ENCODE data around the gene GJB5. TPM values are rescaled to one million over a fixed set of nuclear protein-coding genes. Genes with fewer than 3 reads are reported as not detected.

Gene GJB5
- total and polyA plus RNA-seq, 9 of the 15 experiments (the other 6 are each of a cell fraction or from before 2014, with no cell fraction given): 0.04 TPM; not detected in 8

DNA sequence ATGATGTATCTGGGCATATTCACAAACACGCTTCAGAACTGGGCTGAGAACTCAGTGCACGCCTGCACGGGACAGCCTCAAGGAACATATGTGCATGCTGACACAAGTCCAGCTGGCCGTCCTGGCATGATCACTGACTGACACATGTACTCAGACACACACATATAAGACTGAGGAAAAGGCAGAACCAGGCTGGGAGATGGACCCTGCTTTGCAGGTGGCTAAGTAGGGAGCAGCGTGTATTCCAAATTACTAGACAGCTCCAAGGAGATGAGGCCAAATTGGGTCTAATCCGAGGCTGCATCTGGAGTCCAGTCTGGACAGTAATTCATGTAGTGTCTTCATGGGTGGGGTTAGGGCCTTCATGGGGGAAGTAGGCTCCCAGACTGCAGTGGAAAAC lies 41.4 kb upstream of the GJB5 start:
- 1% methylated on average over 6 of the region's 6 CpGs for WGBS (ENCODE audit: insufficient coverage, low coverage, missing lambda C conversion rate)
- Histone ChIP-seq H3K9me1 (ENCODE audit: control insufficient read depth, insufficient read depth, low read length) (no peaks in the 10 kb centered on the region), H3K9me3 (replicated peaks; ENCODE audit: control insufficient read depth, insufficient read depth, low read depth, low read length) (no peaks in the 10 kb centered on the region), H3K4me2 (ENCODE audit: insufficient read depth, low read length) (no peak overlapping the region), H3K79me2 (ENCODE audit: control insufficient read depth, insufficient read depth, low read length) (no peaks in the 10 kb centered on the region), H3K27me3 (ENCODE audit: control insufficient read depth in 2 of 2, insufficient read depth in 2 of 2, low read length in 2 of 2) (peaks cover 0 to 9% of the 10 kb centered on the region in 2 experiments; a peak in 1 of 5 replicates), H3K36me3 (ENCODE audit: control insufficient read depth, insufficient read depth, low read length) (no peaks in the 10 kb centered on the region), H3K4me1 (replicated peaks in 1 of 2; ENCODE audit: control insufficient read depth in 2 of 2, insufficient read depth in 2 of 2, low read length in 2 of 2) (no peaks in the 10 kb centered on the region), H3K27ac (ENCODE audit: extremely low read depth, low read depth, low read length) (no peak overlapping the region), H3K4me3 (no peak overlapping the region), H3K9ac (ENCODE audit: insufficient read depth in 1 of 2, low read depth in 2 of 2, low read length in 2 of 2) (no peak overlapping the region), H2AFZ (ENCODE audit: low read depth, low read length) (no peak overlapping the region), H4K20me1 (replicated peaks; ENCODE audit: control insufficient read depth, insufficient read depth, low read length) (no peaks in the 10 kb centered on the region)
- no peak for DNase-seq (ENCODE audit: extremely low read depth in 1 of 4, low spot score in 3 of 4)
- no peak for ATAC-seq
- BruUV-seq (replicated peaks): no TSS peak
- intact Hi-C loops (cut with micrococcal nuclease): no loop called here
- ChIA-PET CTCF (ENCODE audit: low intra/inter-chr PET ratio) (no interaction called here), POLR2A (interaction anchor here (0.5 kb wide), 1 partner anchor 9 kb away, joined by 3 read pairs; no protein-coding TSS in a partner anchor)
- in situ Hi-C loops (cut with MboI): no loop called here
- no peak for FAIRE-seq
- no peak for TF ChIP-seq HOXB6 (CRISPR knock-in tag; IDR thresholded peaks at IDR 0.05; ENCODE audit: borderline replicate concordance)
- no peak for TF ChIP-seq CEBPG (CRISPR knock-in tag; IDR thresholded peaks at IDR 0.05)
- no peak for TF ChIP-seq CEBPG (tag; conservative IDR thresholded peaks at IDR 0.05 in 1 of 2, IDR thresholded peaks at IDR 0.05 in 1 of 2)
- TF ChIP-seq ARID4B (CRISPR knock-in tag; IDR thresholded peaks at IDR 0.05): no peak
- TF ChIP-seq ESRRB (CRISPR knock-in tag; IDR thresholded peaks at IDR 0.05; ENCODE audit: borderline replicate concordance): no peak
- TF ChIP-seq ZNF445 (CRISPR knock-in tag; IDR thresholded peaks at IDR 0.05; ENCODE audit: low read depth): no peak
- TF ChIP-seq MYBL2 (IDR thresholded peaks at IDR 0.05; ENCODE audit: low read depth): no peak
- TF ChIP-seq MYBL2 (CRISPR knock-in tag; IDR thresholded peaks at IDR 0.05; ENCODE audit: borderline replicate concordance): no peak
- no peak for TF ChIP-seq ADNP (tag; IDR thresholded peaks at IDR 0.05)
- no peak for TF ChIP-seq TSC22D4 (tag; IDR thresholded peaks at IDR 0.05)
- TF ChIP-seq RAD51 (IDR thresholded peaks at IDR 0.05; ENCODE audit: borderline replicate concordance, low read depth): no peak
- no peak for TF ChIP-seq TCF7L2 (IDR thresholded peaks at IDR 0.05; ENCODE audit: low read depth, low read length)
- TF ChIP-seq, protein P1, sequence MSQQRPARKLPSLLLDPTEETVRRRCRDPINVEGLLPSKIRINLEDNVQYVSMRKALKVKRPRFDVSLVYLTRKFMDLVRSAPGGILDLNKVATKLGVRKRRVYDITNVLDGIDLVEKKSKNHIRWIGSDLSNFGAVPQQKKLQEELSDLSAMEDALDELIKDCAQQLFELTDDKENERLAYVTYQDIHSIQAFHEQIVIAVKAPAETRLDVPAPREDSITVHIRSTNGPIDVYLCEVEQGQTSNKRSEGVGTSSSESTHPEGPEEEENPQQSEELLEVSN (IDR thresholded peaks at IDR 0.05; ENCODE audit: borderline replicate concordance in 1 of 2, extremely low read depth in 1 of 2, insufficient read depth in 1 of 2, insufficient read length in 1 of 2, low read depth in 1 of 2, low read length in 1 of 2, poor library complexity in 1 of 2, severe bottlenecking in 1 of 2): no peak

Data from K562 (cell line).